Panc1 (cell line): ENCODE results near the gene LAMA5.

ENCODE experiments used
- CTCF ChIP-seq: fragments of 450-650 bp; IDR thresholded peaks from 2 replicates; pipeline ENCODE4 v1.5.1; 2017; ENCODE audit warnings: mild to moderate bottlenecking
- POLR2AphosphoS5 ChIP-seq: IDR thresholded peaks from 2 replicates; pipeline ENCODE4 v1.6.1; 2012; ENCODE audit warnings: mild to moderate bottlenecking, low read depth, low read length, moderate library complexity
- REST ChIP-seq, 2 experiments: IDR thresholded peaks; 2 replicates each; pipeline ENCODE4 v1.6.1; 2011 to 2012; ENCODE audit warnings: low read depth in 2 of 2, control low read depth in 1 of 2, low read length in 1 of 2, mild to moderate bottlenecking in 1 of 2, moderate library complexity in 1 of 2; ENCODE audit not compliant: insufficient read depth in 1 of 2
- SIN3A ChIP-seq: IDR thresholded peaks from 2 replicates; pipeline ENCODE4 v1.6.1; 2012; ENCODE audit warnings: low read depth, mild to moderate bottlenecking, low read length, moderate library complexity, borderline replicate concordance; ENCODE audit not compliant: insufficient read depth
- TCF7L2 ChIP-seq: IDR thresholded peaks from 2 replicates; pipeline ENCODE4 v1.6.1; 2011; ENCODE audit warnings: mild to moderate bottlenecking, low read depth, low read length, inconsistent platforms

GRCh38 chr20:62376112-62377063 lies 9.3 kb upstream of the LAMA5 start:
- TF ChIP-seq CTCF (peak; percentile 78), SIN3A (no peak), POLR2AphosphoS5 (no peak), REST (IDR thresholded peaks at IDR 0.05; ENCODE audit: insufficient read depth in 1 of 2, low read depth in 2 of 2, low read length in 1 of 2) (no peak), TCF7L2 (no peak)
